H1 (cell line): ENCODE results near the gene APP. TPM values are rescaled to one million over a fixed set of nuclear protein-coding genes. Genes with fewer than 3 reads are reported as not detected.

Experiments used
- EZH2 ChIP-seq: fragments of 200-600 bp; sonication (generic); IDR thresholded peaks from 2 replicates; pipeline ENCODE4 v1.7.1; 2012; ENCODE audit warnings: low read depth, mild to moderate bottlenecking, moderate library complexity, low read length, inconsistent platforms; ENCODE audit not compliant: severe bottlenecking
- POLR2A ChIP-seq, 2 experiments: IDR thresholded peaks; 1 replicate in 1 of 2; 2 replicates in 1 of 2; pipeline ENCODE4 v1.6.1; 2011; ENCODE audit warnings: low read depth in 2 of 2, low read length in 2 of 2, mild to moderate bottlenecking in 2 of 2; ENCODE audit errors: control extremely low read depth in 1 of 2
- SUZ12 ChIP-seq: fragments of 200-600 bp; sonication (generic); IDR thresholded peaks from 2 replicates; pipeline ENCODE4 v1.6.1; 2012; ENCODE audit warnings: mild to moderate bottlenecking, inconsistent platforms, low read length, moderate library complexity, mixed read lengths
- YY1 ChIP-seq: IDR thresholded peaks from 2 replicates; pipeline ENCODE4 v1.6.1; 2011; ENCODE audit warnings: low read depth, mild to moderate bottlenecking, low read length
- polyA plus RNA-seq, 7 experiments: library from polyadenylated mRNA; depleted of rRNA in 3 of 7; stranded (reverse) in 5 of 7; unstranded in 2 of 7; fragments of >200 nt in 5 of 7; fragments of 200-250 nt in 2 of 7; gene quantifications; 1 replicate in 5 of 7; 2 replicates in 1 of 7; 4 replicates in 1 of 7; pipeline versions ENCODE4 v1.2.1 to v1.2.3, GENCODE V29; 2011 to 2013; ENCODE audit warnings: missing spikeins in 2 of 7, mixed read lengths in 2 of 7
- total RNA-seq: library from RNA; stranded (reverse); fragmentation: NEBNext Ultra II Directional; extraction: Animal tissue kit (Norgen Biotek cat#: 25700); gene quantifications from 2 replicates; pipeline ENCODE4 v1.2.1, GENCODE V29; 2021

APP gene
- total and polyA plus RNA-seq, 2 of the 8 experiments (the other 6 are each of a cell fraction or from before 2014, with no cell fraction given): 375 to 551 TPM

GRCh38 chr21:25893191-25893590 is 277.4 kb downstream of the APP start (continued):
- TF ChIP-seq POLR2A (IDR thresholded peaks at IDR 0.05; ENCODE audit: control extremely low read depth in 1 of 2, low read depth in 2 of 2, low read length in 2 of 2) (no peak), SUZ12 (no peak), EZH2 (no peak), YY1 (no peak)
